Natural killer cell (primary cell): ENCODE results near the gene CTBP1. TPM values are rescaled to one million over a fixed set of nuclear protein-coding genes. Genes with fewer than 3 reads are reported as not detected.
A peak's percentile ranks its signal among the peaks of the same experiment; 100 is the strongest.
"Not testable (repeated sequence)": the region's sequence is repeated elsewhere in the genome, so short reads cannot be mapped to it uniquely, and the experiment has no call there.

Source experiments
- ATAC-seq, 3 donors: fragments of 150-1000 bp in 2 of 3; fragments of 200-7000 bp in 1 of 3; cut with Tn5 transposase; 1 replicate in 1 of 3; 2 replicates in 2 of 3; pipeline ENCODE4 v1.10.0; 2021; ENCODE audit warnings: mild to moderate bottlenecking in 2 of 3, moderate library complexity in 2 of 3
- DNase-seq, 2 donors: peaks; one replicate each; pipeline versions ENCODE4 v3.0.0 to v3.0.0-alpha.2; 2013 to 2021; ENCODE audit warnings: mixed read lengths in 1 of 2
- H3K27ac ChIP-seq: one replicate; pipeline ENCODE4 v1.5.1; 2013; ENCODE audit warnings: mild to moderate bottlenecking, low read length
- H3K27me3 ChIP-seq: one replicate; pipeline ENCODE4 v1.6.1; 2013; ENCODE audit warnings: low read length; ENCODE audit not compliant: control insufficient read depth, insufficient read depth
- H3K36me3 ChIP-seq: one replicate; pipeline ENCODE4 v1.6.1; 2013; ENCODE audit warnings: low read length; ENCODE audit not compliant: control insufficient read depth, insufficient read depth
- H3K4me1 ChIP-seq: one replicate; pipeline ENCODE4 v1.6.1; 2013; ENCODE audit warnings: low read length; ENCODE audit not compliant: control insufficient read depth, insufficient read depth
- H3K4me3 ChIP-seq: one replicate; pipeline ENCODE4 v1.5.1; 2013; ENCODE audit warnings: low read length
- H3K9me3 ChIP-seq: one replicate; pipeline ENCODE4 v1.6.1; 2013; ENCODE audit warnings: low read length; ENCODE audit not compliant: control insufficient read depth, insufficient read depth
- H3K27ac Mint-ChIP-seq, 2 donors: one replicate each; pipeline ENCODE4 v1.8.0; 2022; ENCODE audit warnings: mild to moderate bottlenecking in 2 of 2, mixed read lengths in 2 of 2, moderate library complexity in 1 of 2
- H3K27me3 Mint-ChIP-seq, 2 donors: one replicate each; pipeline ENCODE4 v1.8.0; 2022; ENCODE audit warnings: low read depth in 2 of 2, mixed read lengths in 2 of 2
- H3K36me3 Mint-ChIP-seq: one replicate; pipeline ENCODE4 v1.8.0; 2022; ENCODE audit warnings: mixed read lengths
- H3K4me1 Mint-ChIP-seq, 2 donors: one replicate each; pipeline ENCODE4 v1.8.0; 2022; ENCODE audit warnings: mixed read lengths in 2 of 2
- H3K4me3 Mint-ChIP-seq: one replicate; pipeline ENCODE4 v1.8.0; 2022; ENCODE audit warnings: mild to moderate bottlenecking, moderate library complexity, mixed read lengths
- H3K9me3 Mint-ChIP-seq, 2 donors: one replicate each; pipeline ENCODE4 v1.8.0; 2022; ENCODE audit warnings: mixed read lengths in 2 of 2
- CTCF ChIP-seq: fragments of 200-600 bp; IDR thresholded peaks from one replicate; pipeline ENCODE4 v1.8.0; 2022; ENCODE audit warnings: antibody characterized with exemption
- whole genome bisulfite sequencing: methylation state at CpG from one replicate; pipeline ENCODE4 v1.1.7; 2013; ENCODE audit warnings: missing lambda C conversion rate; ENCODE audit not compliant: insufficient coverage; 5-methylcytosine and 5-hydroxymethylcytosine counted together
- intact Hi-C: fragments of 100-400 bp; cut with micrococcal nuclease; formaldehyde crosslinking; loops from one replicate; pipeline ENCODE4 v1.14.2; 2022
- total RNA-seq, 4 donors: library from RNA; stranded (reverse); fragments of 120-200 nt in 1 of 4; gene quantifications; one replicate each; pipeline versions ENCODE4 v1.2.3 to v1.2.4, GENCODE V29; 2013 to 2022

The CTBP1 gene
- total RNA-seq, 3 donors from 2014 or later (not counting 1 experiment from before 2014, with no cell fraction given) = 384 to 388 (median 388) TPM

- no peak overlapping the region for H3K4me3 Mint-ChIP-seq
- H3K9me3 Mint-ChIP-seq = no peaks in the 10 kb centered on the region
- peaks cover 15% of the 10 kb centered on the region for H3K4me1 ChIP-seq
- intact Hi-C loops = no loop called here
- H3K36me3 ChIP-seq = peaks cover 57% of the 10 kb centered on the region
- H3K9me3 ChIP-seq = no peaks in the 10 kb centered on the region
- H3K4me3 ChIP-seq = no peak overlapping the region
- H3K4me1 Mint-ChIP-seq = peaks cover 32 to 41% of the 10 kb centered on the region in 2 donors
- H3K36me3 Mint-ChIP-seq = no peaks in the 10 kb centered on the region
- H3K27me3 ChIP-seq = no peaks in the 10 kb centered on the region
- H3K27ac Mint-ChIP-seq = peak overlapping the region in 1 of 2 donors; percentile 14
- H3K27ac ChIP-seq = no peak overlapping the region
- WGBS = 95% methylated on average over 39 of the region's 39 CpGs
- ATAC-seq = peak in 1 of 3 donors; percentile 7
- H3K27me3 Mint-ChIP-seq = no peaks in the 10 kb centered on the region
- no peak for DNase-seq
- TF ChIP-seq CTCF = no peak
Measured at GRCh38 chr4:1237981-1238675, 10.8 kb downstream of the CTBP1 start.

GRCh38 chr4:1237261-1237660, 11.7 kb downstream of the CTBP1 start:
- DNase-seq, H3K36me3 Mint-ChIP-seq, intact Hi-C loops, H3K27me3 Mint-ChIP-seq, H3K27ac ChIP-seq, H3K4me3 Mint-ChIP-seq, H3K4me1 ChIP-seq, H3K9me3 Mint-ChIP-seq, H3K4me3 ChIP-seq, H3K27ac Mint-ChIP-seq, H3K9me3 ChIP-seq, ATAC-seq, H3K27me3 ChIP-seq: not testable (repeated sequence)
- peaks cover 63% of the 10 kb centered on the region for H3K36me3 ChIP-seq
- whole genome bisulfite sequencing = 97% methylated on average over 9 of the region's 9 CpGs
- peaks cover 29 to 38% of the 10 kb centered on the region in 2 donors for H3K4me1 Mint-ChIP-seq

- intact Hi-C loops, H3K27me3 Mint-ChIP-seq, DNase-seq, H3K4me1 ChIP-seq, H3K4me3 Mint-ChIP-seq, H3K27me3 ChIP-seq, H3K4me3 ChIP-seq, ATAC-seq, H3K9me3 ChIP-seq, H3K36me3 Mint-ChIP-seq, H3K27ac ChIP-seq, H3K27ac Mint-ChIP-seq, H3K9me3 Mint-ChIP-seq: not testable (repeated sequence)
- peaks cover 63% of the 10 kb centered on the region for H3K36me3 ChIP-seq
- WGBS = 97% methylated on average over 13 of the region's 13 CpGs
- peaks cover 25 to 38% of the 10 kb centered on the region in 2 donors for H3K4me1 Mint-ChIP-seq
Measured at GRCh38 chr4:1236836-1237235, 12.1 kb downstream of the CTBP1 start.

GRCh38 chr4:1236103-1236641, 12.8 kb downstream of the CTBP1 start:
- Mint-ChIP-seq H3K4me3 (no peak overlapping the region), H3K27me3 (no peaks in the 10 kb centered on the region), H3K4me1 (peaks cover 29 to 44% of the 10 kb centered on the region in 2 donors), H3K9me3 (no peaks in the 10 kb centered on the region), H3K36me3 (no peaks in the 10 kb centered on the region), H3K27ac (peak overlapping the region in 1 of 2 donors; percentile 26)
- DNase-seq (no peak), ATAC-seq (no peak)
- Histone ChIP-seq H3K9me3 (no peaks in the 10 kb centered on the region), H3K4me3 (no peak overlapping the region), H3K4me1 (no peaks in the 10 kb centered on the region), H3K27me3 (no peaks in the 10 kb centered on the region), H3K27ac (no peak overlapping the region), H3K36me3 (peaks cover 65% of the 10 kb centered on the region)
- 97% methylated on average over 19 of the region's 19 CpGs for WGBS
- no peak for TF ChIP-seq CTCF
- intact Hi-C loops = no loop called here
